HuH-7.5 (cell line): ENCODE data around the gene GLP2R.
A peak's percentile ranks its signal among the peaks of the same experiment; 100 is the strongest.

ENCODE experiments used
- DNase-seq: peaks from one replicate; pipeline ENCODE4 v3.0.0; 2011; ENCODE audit warnings: low spot score

GLP2R gene

GRCh38 chr17:9922012-9922848, 96.5 kb downstream of the GLP2R start:
- no peak for DNase-seq

GRCh38 chr17:9924735-9925191, 99.0 kb downstream of the GLP2R start:
- DNase-seq: peak; percentile 31

GRCh38 chr17:9925457-9925856, 99.7 kb downstream of the GLP2R start:
- DNase-seq: no peak

- DNase-seq: no peak
Measured at GRCh38 chr17:9926150-9926804, 100.6 kb downstream of the GLP2R start.

- DNase-seq: peak; percentile 20
Measured at GRCh38 chr17:9928601-9929333, 103.0 kb downstream of the GLP2R start.

- DNase-seq: no peak
Measured at GRCh38 chr17:9929871-9930270, 104.1 kb downstream of the GLP2R start.

GRCh38 chr17:9931144-9931741, 105.5 kb downstream of the GLP2R start:
- no peak for DNase-seq

GRCh38 chr17:9932491-9932890, 106.8 kb downstream of the GLP2R start:
- DNase-seq: no peak

- DNase-seq: no peak
Measured at GRCh38 chr17:9934331-9934730, 108.6 kb downstream of the GLP2R start.

GRCh38 chr17:9935408-9935807, 109.7 kb downstream of the GLP2R start:
- DNase-seq: no peak

- DNase-seq: no peak
Measured at GRCh38 chr17:9936095-9936494, 110.4 kb downstream of the GLP2R start.

- DNase-seq: no peak
Measured at GRCh38 chr17:9937241-9937761, 111.6 kb downstream of the GLP2R start.

- no peak for DNase-seq
Measured at GRCh38 chr17:9937901-9938300, 112.2 kb downstream of the GLP2R start.

- no peak for DNase-seq
Measured at GRCh38 chr17:9938764-9939163, 113.0 kb downstream of the GLP2R start.

GRCh38 chr17:9940841-9941240, 115.1 kb downstream of the GLP2R start:
- DNase-seq: no peak

- DNase-seq: no peak
Measured at GRCh38 chr17:9941305-9941704, 115.6 kb downstream of the GLP2R start.
